GM23248 (cell line): ENCODE measurements around the gene MYMK.

ENCODE experiments used
- EZH2 ChIP-seq: fragments of 200-600 bp; sonication (generic); IDR thresholded peaks from 2 replicates; pipeline ENCODE4 v1.6.1; 2018; ENCODE audit warnings: antibody characterized with exemption, mild to moderate bottlenecking; ENCODE audit not compliant: insufficient read depth, poor library complexity, severe bottlenecking
- EZH2phosphoT487 ChIP-seq: fragments of 200-600 bp; sonication (generic); IDR thresholded peaks from 2 replicates; pipeline ENCODE4 v1.6.1; 2018; ENCODE audit warnings: antibody characterized with exemption, moderate library complexity, mild to moderate bottlenecking, low read depth; ENCODE audit not compliant: insufficient read depth

DNA sequence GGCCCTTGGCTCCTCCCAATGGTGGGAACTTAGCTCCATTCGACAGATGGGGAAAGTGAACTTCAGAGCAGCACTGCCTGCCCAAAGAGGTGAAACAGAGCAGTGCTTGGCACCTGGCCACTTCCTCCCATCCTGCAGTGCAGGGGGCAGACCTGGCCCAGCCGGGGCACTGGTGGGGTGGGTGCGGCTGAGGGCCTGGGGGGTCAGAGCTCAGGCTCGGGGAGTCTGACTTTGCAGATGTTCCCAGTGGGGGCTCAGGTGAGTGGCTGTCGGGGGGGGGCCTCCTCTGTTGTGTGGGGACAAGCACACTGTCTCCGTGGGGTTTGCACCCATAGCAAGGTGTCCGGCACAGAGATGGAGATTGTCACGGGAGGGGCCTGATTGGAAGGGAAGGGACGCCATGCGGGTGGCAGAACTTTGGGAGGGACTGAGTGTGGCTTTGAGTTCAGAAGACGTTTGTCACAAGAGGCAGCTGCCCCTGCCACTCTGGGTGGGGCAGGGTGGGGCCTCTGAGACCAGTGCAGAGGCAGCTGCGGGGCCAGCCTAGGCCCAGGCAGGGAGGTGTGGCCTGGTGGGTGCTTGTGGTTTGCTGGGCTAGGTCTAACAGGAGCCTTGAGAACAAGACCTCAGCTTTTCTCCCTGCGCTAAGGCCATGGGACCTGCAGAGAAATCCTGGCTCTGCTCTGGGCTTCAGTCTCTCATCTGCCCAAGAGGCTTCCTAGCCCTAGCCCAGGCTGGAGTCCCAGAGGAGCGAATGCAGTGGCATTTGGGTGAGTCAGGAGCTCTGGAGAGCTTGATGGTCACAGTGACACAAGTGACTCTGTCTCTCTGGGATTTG is 2.5 kb downstream of the MYMK start:
- TF ChIP-seq EZH2phosphoT487 (no peak), EZH2 (no peak)
